Gastrocnemius medialis (tissue), 4 donors: ENCODE results near the gene FBN2.

Source experiments
- POLR2A ChIP-seq, 2 donors: fragments of 450-650 bp; IDR thresholded peaks; one replicate each; pipeline ENCODE4 v1.6.1; 2017; ENCODE audit warnings: antibody characterized with exemption in 2 of 2, mild to moderate bottlenecking in 2 of 2, moderate library complexity in 2 of 2
- TF ChIP-seq, protein P1 (sequence below), 5 experiments: fragments of 450-650 bp in 3 of 5; fragments of 200-600 bp in 2 of 5; sonication (generic) in 2 of 5; IDR thresholded peaks in 4 of 5; conservative IDR thresholded peaks in 1 of 5; 1 replicate in 4 of 5; 2 replicates in 1 of 5; pipeline ENCODE4 v1.5.1; 2016 to 2019; ENCODE audit warnings: antibody characterized with exemption in 5 of 5, mild to moderate bottlenecking in 3 of 5, moderate library complexity in 3 of 5

DNA sequence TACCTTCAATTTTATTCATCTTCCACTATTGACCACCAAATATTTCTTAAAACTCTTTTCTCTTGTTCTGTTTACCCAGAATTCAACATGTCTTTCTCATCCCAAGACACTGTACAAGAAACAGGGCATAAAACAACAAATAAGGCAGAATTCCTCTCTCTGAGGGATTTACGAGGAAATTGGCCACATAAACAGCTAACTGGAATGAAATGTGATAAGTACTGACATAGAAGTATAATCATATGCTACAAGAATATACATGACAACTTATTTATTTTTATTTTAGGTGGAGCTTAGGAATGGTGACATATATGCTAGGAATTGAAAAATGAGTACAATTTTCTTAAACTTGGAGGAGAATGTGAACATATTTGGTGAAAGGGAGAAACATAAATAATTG, 48.8 kb upstream of the FBN2 start:
- TF ChIP-seq, protein P1, sequence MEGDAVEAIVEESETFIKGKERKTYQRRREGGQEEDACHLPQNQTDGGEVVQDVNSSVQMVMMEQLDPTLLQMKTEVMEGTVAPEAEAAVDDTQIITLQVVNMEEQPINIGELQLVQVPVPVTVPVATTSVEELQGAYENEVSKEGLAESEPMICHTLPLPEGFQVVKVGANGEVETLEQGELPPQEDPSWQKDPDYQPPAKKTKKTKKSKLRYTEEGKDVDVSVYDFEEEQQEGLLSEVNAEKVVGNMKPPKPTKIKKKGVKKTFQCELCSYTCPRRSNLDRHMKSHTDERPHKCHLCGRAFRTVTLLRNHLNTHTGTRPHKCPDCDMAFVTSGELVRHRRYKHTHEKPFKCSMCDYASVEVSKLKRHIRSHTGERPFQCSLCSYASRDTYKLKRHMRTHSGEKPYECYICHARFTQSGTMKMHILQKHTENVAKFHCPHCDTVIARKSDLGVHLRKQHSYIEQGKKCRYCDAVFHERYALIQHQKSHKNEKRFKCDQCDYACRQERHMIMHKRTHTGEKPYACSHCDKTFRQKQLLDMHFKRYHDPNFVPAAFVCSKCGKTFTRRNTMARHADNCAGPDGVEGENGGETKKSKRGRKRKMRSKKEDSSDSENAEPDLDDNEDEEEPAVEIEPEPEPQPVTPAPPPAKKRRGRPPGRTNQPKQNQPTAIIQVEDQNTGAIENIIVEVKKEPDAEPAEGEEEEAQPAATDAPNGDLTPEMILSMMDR (IDR thresholded peaks at IDR 0.05 in 4 of 5, conservative IDR thresholded peaks at IDR 0.05 in 1 of 5), result no peak
- no peak for TF ChIP-seq POLR2A (IDR thresholded peaks at IDR 0.05)
